IgD-negative memory B cell (primary cell): ENCODE data around the gene WDR64. TPM values are rescaled to one million over a fixed set of nuclear protein-coding genes. Genes with fewer than 3 reads are reported as not detected.

Experiments
- H3K27ac Mint-ChIP-seq, 3 donors: one replicate each; pipeline ENCODE4 v1.8.0; 2020 to 2022; ENCODE audit warnings: mild to moderate bottlenecking in 3 of 3, mixed read lengths in 3 of 3, moderate library complexity in 1 of 3
- H3K27me3 Mint-ChIP-seq: one replicate; pipeline ENCODE4 v1.8.0; 2021; ENCODE audit warnings: mixed read lengths
- H3K36me3 Mint-ChIP-seq: one replicate; pipeline ENCODE4 v1.8.0; 2020; ENCODE audit warnings: mild to moderate bottlenecking, mixed read lengths
- H3K4me1 Mint-ChIP-seq, 3 donors: one replicate each; pipeline ENCODE4 v1.8.0; 2020 to 2022; ENCODE audit warnings: mixed read lengths in 3 of 3, mild to moderate bottlenecking in 1 of 3
- H3K4me3 Mint-ChIP-seq, 4 donors: one replicate each; pipeline ENCODE4 v1.8.0; 2020 to 2022; ENCODE audit warnings: mild to moderate bottlenecking in 4 of 4, mixed read lengths in 4 of 4, moderate library complexity in 3 of 4
- H3K9me3 Mint-ChIP-seq, 3 donors: one replicate each; pipeline ENCODE4 v1.8.0; 2020 to 2021; ENCODE audit warnings: mixed read lengths in 3 of 3, mild to moderate bottlenecking in 1 of 3
- polyA plus RNA-seq: library from polyadenylated mRNA; unstranded; fragments of 300-500 nt; fragmentation: Illumina TruSeq; gene quantifications from one replicate; pipeline ENCODE4 v1.2.3, GENCODE V29; 2021

WDR64 gene
- polyA plus RNA-seq = 0.90 TPM

DNA sequence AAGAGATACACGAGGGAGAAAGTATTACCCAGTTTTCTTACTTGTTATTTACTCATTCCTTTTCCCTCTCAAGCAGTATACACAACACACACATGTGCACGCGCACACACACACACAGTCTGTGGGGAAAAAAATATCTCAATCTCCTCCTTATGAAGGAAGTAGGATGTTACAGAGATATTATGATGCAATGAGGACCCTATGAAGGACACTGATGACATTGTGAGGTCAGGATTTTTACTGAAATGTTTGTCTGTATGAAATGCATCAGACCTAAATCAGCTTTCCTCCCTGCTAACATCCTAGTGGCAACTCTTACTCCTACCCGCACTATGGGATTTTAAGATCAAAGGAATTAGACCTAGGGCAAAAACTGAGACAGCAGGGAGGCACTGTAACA, at the start of gene WDR64:
WDR64 (plus strand) TSS at position 270 of the 400 bp plus-strand sequence. CDS start 204 bp downstream, outside the sequence.
- Mint-ChIP-seq H3K27me3 (peaks cover 7% of the 10 kb centered on the region), H3K9me3 (peaks cover 0 to 2% (median 0%) of the 10 kb centered on the region in 3 donors), H3K36me3 (peaks cover 2% of the 10 kb centered on the region), H3K4me1 (peaks cover 0 to 1% (median 0%) of the 10 kb centered on the region in 3 donors), H3K27ac (no peak within 1 kb of the TSS), H3K4me3 (no peak within 1 kb of the TSS)

DNA sequence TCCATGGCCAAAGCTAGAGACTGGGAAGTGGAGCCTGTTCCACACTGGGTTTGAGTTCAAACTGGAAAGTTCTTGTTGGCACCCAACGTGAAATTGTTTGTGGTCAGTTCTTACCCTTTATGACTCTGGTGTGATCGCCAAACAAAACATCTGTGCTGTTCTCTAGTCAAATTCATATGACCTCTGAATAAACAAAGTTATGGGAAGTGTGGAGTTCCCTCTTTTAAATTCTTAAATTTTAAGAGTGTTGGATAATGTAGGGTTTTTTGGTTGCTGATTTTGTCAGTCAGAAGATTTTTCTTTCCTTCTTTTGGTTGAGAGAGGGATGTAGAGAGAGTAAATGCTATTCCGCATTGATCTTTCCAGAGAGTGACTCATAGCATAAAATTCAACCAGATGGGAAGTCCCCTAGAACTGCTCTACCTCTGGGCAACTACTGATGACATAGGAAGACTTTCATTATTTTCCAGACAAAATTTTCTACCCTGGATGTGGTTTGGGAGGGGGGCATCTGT, 48.3 kb upstream of the WDR64 start:
- peaks cover 2% of the 10 kb centered on the region for H3K36me3 Mint-ChIP-seq
- H3K4me1 Mint-ChIP-seq = peaks cover 20 to 34% (median 32%) of the 10 kb centered on the region in 3 donors
- no peaks in the 10 kb centered on the region for H3K9me3 Mint-ChIP-seq
- no peaks in the 10 kb centered on the region for H3K27me3 Mint-ChIP-seq
- no peak overlapping the region for H3K4me3 Mint-ChIP-seq
- peak overlapping the region in 1 of 3 donors; percentile 56 for H3K27ac Mint-ChIP-seq

DNA sequence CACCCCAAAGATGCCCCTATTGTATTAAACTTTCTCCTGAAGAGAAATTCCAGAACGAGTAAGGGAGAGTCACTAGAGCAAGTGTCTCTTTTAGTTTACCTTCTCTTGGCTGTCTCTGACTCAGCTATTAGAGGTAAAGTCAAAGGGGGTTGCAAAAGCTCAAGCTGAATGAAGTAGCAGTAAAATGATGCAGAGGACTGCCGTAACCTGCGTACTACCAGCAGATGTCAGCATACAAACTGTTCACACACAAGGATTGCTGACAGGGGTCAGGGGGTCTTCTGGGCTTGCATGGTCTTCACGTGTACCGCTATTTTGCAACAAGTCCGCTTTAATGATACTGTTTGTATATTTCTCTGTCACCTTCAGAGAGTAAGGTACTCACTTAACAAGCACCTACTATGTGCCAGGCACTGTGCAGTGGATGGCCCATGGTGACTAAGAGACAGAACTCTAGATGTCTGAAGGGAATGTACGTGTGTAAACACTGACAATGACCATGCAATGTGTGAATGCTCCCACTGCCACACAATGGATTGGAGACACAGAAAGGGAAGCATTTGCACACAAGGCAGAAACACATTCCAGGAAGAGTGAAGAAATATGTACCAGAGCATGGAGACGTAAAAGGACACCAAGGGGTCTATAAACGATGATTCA, 46.8 kb upstream of the WDR64 start:
- H3K27me3 Mint-ChIP-seq = no peaks in the 10 kb centered on the region
- no peak overlapping the region for H3K4me3 Mint-ChIP-seq
- H3K9me3 Mint-ChIP-seq = no peaks in the 10 kb centered on the region
- H3K27ac Mint-ChIP-seq = no peak overlapping the region
- peaks cover 16 to 27% (median 27%) of the 10 kb centered on the region in 3 donors for H3K4me1 Mint-ChIP-seq
- peaks cover 2% of the 10 kb centered on the region for H3K36me3 Mint-ChIP-seq

DNA sequence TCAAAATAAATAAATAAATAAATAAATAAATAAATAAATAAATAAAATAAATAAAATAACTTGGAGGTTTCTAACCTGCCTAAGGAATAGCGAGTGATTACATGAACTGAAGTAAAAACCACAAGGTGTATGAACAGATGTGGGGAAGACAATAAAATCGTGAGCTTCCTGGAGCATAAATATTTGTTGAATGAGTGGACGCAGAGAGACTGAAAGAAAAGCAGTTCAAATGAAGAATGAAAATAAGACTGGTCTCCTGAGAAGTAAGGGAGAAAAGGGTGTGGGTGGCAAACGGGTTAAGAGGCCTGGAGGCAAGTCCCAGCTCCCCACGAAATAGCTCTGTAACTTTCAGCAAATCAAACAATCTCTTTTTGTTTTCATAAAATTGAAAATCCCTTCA, 45.5 kb upstream of the WDR64 start:
- H3K36me3 Mint-ChIP-seq = peaks cover 2% of the 10 kb centered on the region
- no peaks in the 10 kb centered on the region for H3K9me3 Mint-ChIP-seq
- no peak overlapping the region for H3K27ac Mint-ChIP-seq
- H3K27me3 Mint-ChIP-seq = no peaks in the 10 kb centered on the region
- peaks cover 8 to 17% (median 17%) of the 10 kb centered on the region in 3 donors for H3K4me1 Mint-ChIP-seq
- no peak overlapping the region for H3K4me3 Mint-ChIP-seq

DNA sequence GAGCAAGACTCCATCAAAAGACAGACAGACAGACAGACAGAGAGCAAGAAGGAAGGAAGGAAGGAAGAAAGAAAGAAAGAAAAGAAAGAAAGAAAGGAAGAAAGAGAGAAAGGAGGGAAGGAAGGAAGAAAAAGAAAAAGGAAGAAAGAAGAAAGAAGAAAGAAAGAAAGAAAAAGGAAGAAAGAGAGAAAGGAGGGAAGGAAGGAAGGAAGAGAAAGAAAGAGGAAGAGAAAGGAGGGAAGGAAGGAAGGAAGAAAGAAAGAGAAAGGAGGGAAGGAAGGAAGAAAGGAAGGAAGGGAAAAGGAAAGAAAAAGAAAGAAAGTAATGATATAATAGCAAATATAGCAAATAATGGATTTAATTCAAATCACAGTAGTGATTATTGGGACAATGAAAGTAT, 44.6 kb upstream of the WDR64 start:
- Mint-ChIP-seq H3K9me3 (no peaks in the 10 kb centered on the region), H3K36me3 (peaks cover 2% of the 10 kb centered on the region), H3K4me3 (peak overlapping the region in 1 of 4 donors; percentile 76), H3K27ac (no peak overlapping the region), H3K27me3 (no peaks in the 10 kb centered on the region), H3K4me1 (peaks cover 3 to 17% (median 17%) of the 10 kb centered on the region in 3 donors)

DNA sequence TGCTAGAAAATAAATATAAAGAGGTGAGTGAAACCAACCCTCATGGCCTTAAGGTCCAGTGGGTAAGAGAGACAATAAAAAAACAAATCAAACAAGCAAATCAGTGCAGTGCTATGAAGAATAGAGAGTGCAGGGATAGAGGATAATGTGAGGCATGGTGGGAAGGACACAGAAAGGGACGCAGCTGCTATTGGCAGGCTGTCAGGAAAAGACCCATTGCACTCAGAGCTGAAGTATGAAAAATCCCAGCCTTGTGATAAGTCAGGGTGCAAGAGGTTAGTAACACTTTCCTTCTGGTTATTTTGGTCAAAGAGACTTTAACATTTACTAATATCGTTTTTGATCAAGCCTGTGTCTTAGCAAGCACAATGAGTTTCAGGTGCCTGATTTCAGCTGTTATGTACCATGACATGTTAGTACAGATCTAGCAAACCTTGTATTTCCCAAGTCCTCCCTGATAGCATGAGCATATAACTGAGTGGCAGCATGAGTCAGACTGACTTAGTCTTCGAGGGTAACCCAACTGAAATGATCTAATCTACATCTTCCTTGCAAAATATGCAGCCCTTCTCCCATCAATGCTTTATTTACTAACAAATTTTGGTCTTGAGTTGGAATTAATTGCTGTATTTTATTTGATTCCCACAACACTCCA, 43.6 kb upstream of the WDR64 start:
- Mint-ChIP-seq H3K27ac (peak overlapping the region in 1 of 3 donors; percentile 33), H3K4me1 (peaks cover 2 to 13% (median 10%) of the 10 kb centered on the region in 3 donors), H3K27me3 (no peaks in the 10 kb centered on the region), H3K9me3 (no peaks in the 10 kb centered on the region), H3K4me3 (no peak overlapping the region), H3K36me3 (peaks cover 3% of the 10 kb centered on the region)

DNA sequence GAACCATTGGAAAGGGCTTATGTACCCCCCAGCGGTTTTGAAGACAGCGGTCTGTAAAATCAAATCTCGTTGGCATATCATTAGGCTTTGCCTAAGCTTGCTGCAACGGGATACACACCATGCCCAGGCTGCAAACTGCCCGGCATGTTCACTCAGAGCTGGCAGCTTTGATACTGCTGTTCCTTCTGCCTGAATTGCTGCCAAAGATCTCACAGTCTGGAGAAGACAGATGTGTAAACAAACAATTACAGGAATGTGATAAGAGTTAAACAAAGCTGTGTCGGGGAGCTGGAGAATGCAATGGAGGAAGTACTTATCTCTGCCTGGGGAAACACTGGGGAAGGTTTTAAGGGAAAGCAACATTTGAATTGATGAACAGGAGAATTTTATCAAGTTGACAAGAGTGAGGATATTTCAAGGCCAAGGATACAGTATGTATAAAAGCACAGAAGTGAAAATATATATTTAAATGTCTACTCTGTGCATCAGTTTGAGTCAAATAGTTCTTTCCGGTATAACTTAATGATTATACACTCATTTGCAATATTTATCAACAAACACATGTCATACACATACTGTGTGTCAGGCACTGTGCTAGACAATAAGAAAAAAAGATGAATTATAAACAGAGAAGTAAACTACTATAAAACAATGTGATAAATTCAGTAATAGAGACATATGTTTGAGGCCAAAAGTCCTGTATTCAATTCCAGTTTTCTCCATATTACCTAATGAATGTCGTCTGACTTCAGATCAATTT, 41.8 kb upstream of the WDR64 start:
- Mint-ChIP-seq H3K4me3 (no peak overlapping the region), H3K9me3 (no peaks in the 10 kb centered on the region), H3K36me3 (peaks cover 3% of the 10 kb centered on the region), H3K4me1 (peaks cover 1 to 9% (median 4%) of the 10 kb centered on the region in 3 donors), H3K27ac (no peak overlapping the region), H3K27me3 (no peaks in the 10 kb centered on the region)

DNA sequence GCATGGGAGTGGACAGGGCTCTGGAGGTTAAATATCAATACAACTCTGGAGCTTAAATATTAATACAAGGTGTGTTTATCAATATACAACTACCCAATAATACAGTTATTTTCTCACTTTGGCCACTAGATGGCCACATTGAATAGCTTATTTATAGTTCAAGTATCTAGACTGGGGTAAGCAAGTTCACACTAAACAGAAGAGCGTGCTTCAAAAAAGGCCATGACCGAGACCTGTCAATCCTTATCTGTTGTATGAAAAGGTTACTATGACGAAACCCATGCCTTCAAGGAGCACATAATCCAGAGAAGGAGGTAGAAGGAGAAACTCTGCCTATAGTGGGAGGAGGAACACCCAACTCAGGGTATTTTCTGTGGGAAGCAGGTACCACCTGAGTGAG, 41.0 kb upstream of the WDR64 start:
- H3K27ac Mint-ChIP-seq = no peak overlapping the region
- no peak overlapping the region for H3K4me3 Mint-ChIP-seq
- H3K36me3 Mint-ChIP-seq = peaks cover 3% of the 10 kb centered on the region

DNA sequence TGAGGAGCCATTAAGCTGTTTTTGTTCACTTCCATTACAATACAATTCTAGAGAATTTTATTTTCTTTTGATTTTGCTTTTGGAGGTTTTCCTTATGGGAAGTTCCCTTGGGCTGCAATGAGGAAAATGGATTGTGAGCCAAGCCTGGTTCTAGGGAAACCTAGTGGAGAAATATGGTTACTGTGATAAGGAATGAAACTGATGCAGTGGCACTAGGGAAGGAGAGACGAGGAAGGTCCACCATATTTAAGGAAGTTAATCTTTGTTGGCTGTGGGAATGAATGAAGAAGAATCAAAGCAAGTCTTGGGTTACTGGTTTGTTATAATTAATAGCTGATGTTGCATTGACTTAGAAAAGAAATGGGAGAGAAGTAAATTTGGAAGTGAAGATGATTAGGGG, 40.3 kb upstream of the WDR64 start:
- H3K9me3 Mint-ChIP-seq = no peaks in the 10 kb centered on the region

More for the DNA sequence above, 41.0 kb upstream of the WDR64 start:
- Mint-ChIP-seq H3K9me3 (no peaks in the 10 kb centered on the region), H3K27me3 (no peaks in the 10 kb centered on the region), H3K4me1 (peaks cover 1 to 7% (median 4%) of the 10 kb centered on the region in 3 donors)

DNA sequence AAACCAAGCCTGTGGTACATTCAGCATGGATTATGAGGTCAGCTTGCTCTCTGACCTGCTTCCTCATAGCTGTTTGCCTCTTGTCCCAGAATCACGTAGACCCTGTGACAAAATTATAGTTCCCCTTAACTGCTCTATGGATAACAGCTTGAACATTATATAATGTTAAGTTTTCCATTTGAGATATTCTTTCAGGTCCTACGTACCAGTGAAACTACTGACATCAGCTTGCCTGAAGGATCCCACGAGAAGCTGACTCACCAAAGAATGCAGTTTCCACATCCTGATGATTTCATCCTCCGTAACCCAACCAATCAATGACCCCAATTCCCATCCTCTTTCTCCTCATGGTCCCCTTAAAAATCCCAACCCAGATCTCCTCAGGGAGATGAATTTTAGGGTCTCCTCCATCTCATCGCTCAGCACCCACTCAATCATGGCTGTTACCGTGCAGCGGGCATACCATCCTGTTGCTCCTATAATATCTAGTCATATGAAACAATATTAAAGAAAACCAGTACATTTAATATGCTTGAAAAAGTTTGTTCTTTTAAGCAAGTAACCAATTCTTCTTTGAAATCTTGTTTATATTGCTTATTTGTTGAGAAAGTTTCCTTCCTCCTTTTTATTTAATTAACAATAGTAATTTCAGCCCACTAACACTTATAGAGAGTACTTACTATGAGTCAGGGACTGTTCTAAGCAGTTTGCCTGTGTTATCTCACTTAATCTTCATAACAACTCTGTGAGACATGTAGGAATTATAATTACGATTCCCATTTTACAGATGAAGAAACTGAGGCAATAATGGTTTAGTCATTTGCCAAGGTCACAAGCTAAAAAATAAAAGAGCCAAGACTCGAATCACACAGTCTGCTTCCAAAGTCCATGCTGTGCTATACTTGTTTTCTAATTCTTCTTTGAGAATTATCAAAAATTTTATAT, 39.3 kb upstream of the WDR64 start:
- peaks cover 3% of the 10 kb centered on the region for H3K36me3 Mint-ChIP-seq
- H3K27ac Mint-ChIP-seq = peak overlapping the region in 1 of 3 donors; percentile 25
- no peaks in the 10 kb centered on the region for H3K9me3 Mint-ChIP-seq
- H3K27me3 Mint-ChIP-seq = no peaks in the 10 kb centered on the region
- H3K4me3 Mint-ChIP-seq = no peak overlapping the region
- H3K4me1 Mint-ChIP-seq = peaks cover 0 to 4% (median 2%) of the 10 kb centered on the region in 3 donors

More for the DNA sequence above, 40.3 kb upstream of the WDR64 start:
- Mint-ChIP-seq H3K36me3 (peaks cover 3% of the 10 kb centered on the region), H3K4me1 (peaks cover 0 to 6% (median 4%) of the 10 kb centered on the region in 3 donors), H3K4me3 (no peak overlapping the region), H3K27me3 (no peaks in the 10 kb centered on the region), H3K27ac (no peak overlapping the region)

DNA sequence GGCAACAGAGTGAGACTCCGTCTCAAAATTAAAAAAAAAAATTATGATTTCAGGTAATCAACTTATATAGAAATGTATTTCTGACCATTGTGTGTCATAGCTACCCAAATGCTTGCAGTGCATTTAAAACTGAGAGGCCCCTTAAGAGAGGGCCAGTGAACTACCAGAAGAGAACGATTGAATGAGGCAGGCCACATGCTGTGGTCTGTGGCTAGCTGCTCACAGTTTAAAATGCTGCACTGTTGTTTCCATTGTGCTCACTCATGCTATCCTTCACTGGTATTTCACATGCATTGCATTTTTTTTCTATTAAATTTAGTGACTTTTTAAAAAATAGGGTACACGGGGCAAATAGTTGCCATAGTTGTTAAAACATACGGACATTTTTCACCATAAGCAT, 37.9 kb upstream of the WDR64 start:
- no peak overlapping the region for H3K27ac Mint-ChIP-seq
- H3K36me3 Mint-ChIP-seq = peaks cover 3% of the 10 kb centered on the region

DNA sequence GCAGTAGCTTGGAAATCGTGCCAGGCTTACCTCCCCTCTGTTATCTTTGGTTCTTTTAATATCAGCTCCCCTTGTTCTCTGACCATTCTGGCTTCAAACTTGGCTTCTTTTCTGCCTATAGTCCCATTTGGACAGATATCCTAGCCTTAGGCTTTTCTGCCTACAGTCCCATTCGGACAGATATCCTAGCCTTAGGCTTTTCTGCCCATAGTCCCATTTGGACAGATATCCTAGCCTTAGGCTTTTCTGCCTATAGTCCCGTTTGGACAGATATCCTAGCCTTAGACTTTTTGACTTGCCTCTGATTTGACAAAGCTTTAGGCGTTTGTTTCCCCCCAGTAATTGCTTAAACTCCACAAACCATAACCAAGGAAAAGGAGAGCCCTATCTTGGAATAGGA, 37.5 kb upstream of the WDR64 start:
- no peaks in the 10 kb centered on the region for H3K27me3 Mint-ChIP-seq
- H3K9me3 Mint-ChIP-seq = no peaks in the 10 kb centered on the region
- H3K4me3 Mint-ChIP-seq = no peak overlapping the region
- H3K27ac Mint-ChIP-seq = no peak overlapping the region
- H3K4me1 Mint-ChIP-seq = peaks cover 0 to 2% (median 0%) of the 10 kb centered on the region in 3 donors
- peaks cover 3% of the 10 kb centered on the region for H3K36me3 Mint-ChIP-seq

More for the DNA sequence above, 37.9 kb upstream of the WDR64 start:
- Mint-ChIP-seq H3K27me3 (no peaks in the 10 kb centered on the region), H3K9me3 (no peaks in the 10 kb centered on the region), H3K4me3 (no peak overlapping the region), H3K4me1 (peaks cover 0 to 2% (median 0%) of the 10 kb centered on the region in 3 donors)

DNA sequence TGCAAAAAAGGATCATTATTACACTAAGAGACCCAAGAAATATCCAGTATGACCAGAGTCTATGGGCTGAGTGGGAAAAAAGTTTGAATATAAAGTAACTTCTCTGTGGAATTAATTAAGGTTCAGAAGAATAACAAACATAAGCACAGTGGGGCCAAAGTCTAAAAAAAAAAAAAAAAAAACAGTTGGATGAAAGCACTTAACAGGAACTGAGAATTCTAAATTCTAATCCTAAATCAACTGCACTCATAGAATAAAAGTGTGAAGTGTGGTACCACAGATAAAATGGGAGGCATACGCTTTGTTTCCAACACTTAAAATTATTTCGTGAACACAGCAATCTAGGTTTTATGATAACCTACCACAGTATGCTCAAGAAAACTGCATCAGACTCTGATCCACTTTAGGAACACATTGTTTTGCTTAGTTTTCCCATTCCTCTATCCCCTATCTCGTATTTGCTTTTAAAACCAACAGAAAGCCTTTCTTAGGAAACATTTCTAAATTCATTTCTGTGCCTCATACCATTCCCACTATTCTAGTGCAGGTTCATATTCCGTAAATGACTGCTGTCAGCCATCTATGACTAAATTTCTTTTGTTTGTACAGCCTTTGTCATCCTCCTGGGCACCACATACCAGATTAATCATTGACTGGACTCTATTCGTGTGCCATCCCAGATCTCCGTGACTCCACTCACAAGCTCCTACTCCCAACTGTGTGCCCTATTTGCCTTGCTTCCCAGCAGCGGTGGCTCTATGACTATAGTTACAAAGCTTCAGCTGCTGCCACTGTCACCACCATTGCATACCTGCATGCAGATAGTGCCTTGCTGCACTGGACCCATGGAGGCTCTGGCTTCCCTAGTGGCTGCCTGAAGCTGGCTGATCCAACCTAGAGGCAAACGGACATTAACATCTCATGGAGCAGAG, 36.8 kb upstream of the WDR64 start:
- Mint-ChIP-seq H3K27me3 (no peaks in the 10 kb centered on the region), H3K9me3 (no peaks in the 10 kb centered on the region), H3K36me3 (peaks cover 3% of the 10 kb centered on the region), H3K4me3 (no peak overlapping the region), H3K27ac (no peak overlapping the region), H3K4me1 (peaks cover 0 to 2% (median 0%) of the 10 kb centered on the region in 3 donors)
